ENCODE results near the gene KIZ. TPM values are rescaled to one million over a fixed set of nuclear protein-coding genes. Genes with fewer than 3 reads are reported as not detected.

KIZ gene
- total RNA-seq, 1 donor from 2014 or later: 9.3 TPM

GRCh38 chr20:21175433-21175832 is 49.6 kb downstream of the KIZ start:
- H3K9me3 Mint-ChIP-seq: peaks cover 17% of the 10 kb centered on the region
- no peaks in the 10 kb centered on the region for H3K27me3 Mint-ChIP-seq (ENCODE audit: insufficient read depth)
- H3K27ac Mint-ChIP-seq: no peak overlapping the region
- DNase-seq (ENCODE audit: low spot score): no peak
- intact Hi-C loops (cut with micrococcal nuclease): no loop called here
- peaks cover 5% of the 10 kb centered on the region for H3K36me3 Mint-ChIP-seq (ENCODE audit: low read depth)
- no peak overlapping the region for H3K4me3 Mint-ChIP-seq
- peaks cover 7% of the 10 kb centered on the region for H3K4me1 Mint-ChIP-seq (ENCODE audit: low read depth)

GRCh38 chr20:21177767-21178166 is 51.9 kb downstream of the KIZ start:
- peaks cover 2% of the 10 kb centered on the region for H3K36me3 Mint-ChIP-seq (ENCODE audit: low read depth)

GRCh38 chr20:21179757-21180156 is 53.9 kb downstream of the KIZ start:
- Mint-ChIP-seq H3K4me1 (ENCODE audit: low read depth) (peaks cover 7% of the 10 kb centered on the region), H3K9me3 (peaks cover 10% of the 10 kb centered on the region), H3K36me3 (ENCODE audit: low read depth) (no peaks in the 10 kb centered on the region), H3K4me3 (no peak overlapping the region), H3K27ac (no peak overlapping the region), H3K27me3 (ENCODE audit: insufficient read depth) (no peaks in the 10 kb centered on the region)
- DNase-seq (ENCODE audit: low spot score): no peak
- intact Hi-C loops (cut with micrococcal nuclease): no loop called here

More at GRCh38 chr20:21177767-21178166, 51.9 kb downstream of the KIZ start:
- intact Hi-C loops (cut with micrococcal nuclease): no loop called here
- Mint-ChIP-seq H3K9me3 (peaks cover 10% of the 10 kb centered on the region), H3K4me1 (ENCODE audit: low read depth) (peaks cover 7% of the 10 kb centered on the region), H3K27me3 (ENCODE audit: insufficient read depth) (no peaks in the 10 kb centered on the region), H3K27ac (no peak overlapping the region), H3K4me3 (no peak overlapping the region)
- no peak for DNase-seq (ENCODE audit: low spot score)

GRCh38 chr20:21180248-21180647 is 54.4 kb downstream of the KIZ start:
- no peak overlapping the region for H3K4me3 Mint-ChIP-seq
- H3K27ac Mint-ChIP-seq: no peak overlapping the region
- intact Hi-C loops (cut with micrococcal nuclease): no loop called here
- H3K4me1 Mint-ChIP-seq (ENCODE audit: low read depth): peaks cover 5% of the 10 kb centered on the region
- DNase-seq (ENCODE audit: low spot score): no peak
- peaks cover 10% of the 10 kb centered on the region for H3K9me3 Mint-ChIP-seq
- no peaks in the 10 kb centered on the region for H3K27me3 Mint-ChIP-seq (ENCODE audit: insufficient read depth)
- no peaks in the 10 kb centered on the region for H3K36me3 Mint-ChIP-seq (ENCODE audit: low read depth)

GRCh38 chr20:21181028-21181427 is 55.1 kb downstream of the KIZ start:
- Mint-ChIP-seq H3K9me3 (peaks cover 10% of the 10 kb centered on the region), H3K36me3 (ENCODE audit: low read depth) (no peaks in the 10 kb centered on the region), H3K27me3 (ENCODE audit: insufficient read depth) (no peaks in the 10 kb centered on the region), H3K27ac (no peak overlapping the region), H3K4me1 (ENCODE audit: low read depth) (no peaks in the 10 kb centered on the region), H3K4me3 (no peak overlapping the region)
- DNase-seq (ENCODE audit: low spot score): no peak
- intact Hi-C loops (cut with micrococcal nuclease): no loop called here

- intact Hi-C loops (cut with micrococcal nuclease): no loop called here
- DNase-seq (ENCODE audit: low spot score): no peak
- Mint-ChIP-seq H3K4me1 (ENCODE audit: low read depth) (no peaks in the 10 kb centered on the region), H3K4me3 (no peak overlapping the region), H3K9me3 (no peaks in the 10 kb centered on the region), H3K27ac (no peak overlapping the region), H3K36me3 (ENCODE audit: low read depth) (no peaks in the 10 kb centered on the region), H3K27me3 (ENCODE audit: insufficient read depth) (no peaks in the 10 kb centered on the region)
Measured at GRCh38 chr20:21182832-21183563, 57.1 kb downstream of the KIZ start.

GRCh38 chr20:21183722-21184121 is 57.8 kb downstream of the KIZ start:
- no peak overlapping the region for H3K4me3 Mint-ChIP-seq
- no peaks in the 10 kb centered on the region for H3K27me3 Mint-ChIP-seq (ENCODE audit: insufficient read depth)
- no peak for DNase-seq (ENCODE audit: low spot score)
- intact Hi-C loops (cut with micrococcal nuclease): no loop called here
- no peaks in the 10 kb centered on the region for H3K4me1 Mint-ChIP-seq (ENCODE audit: low read depth)
- no peak overlapping the region for H3K27ac Mint-ChIP-seq
- H3K36me3 Mint-ChIP-seq (ENCODE audit: low read depth): no peaks in the 10 kb centered on the region
- H3K9me3 Mint-ChIP-seq: no peaks in the 10 kb centered on the region

- Mint-ChIP-seq H3K9me3 (no peaks in the 10 kb centered on the region), H3K4me3 (no peak overlapping the region)
Measured at GRCh38 chr20:21184819-21185218, 58.9 kb downstream of the KIZ start.

GRCh38 chr20:21185849-21186248 is 60.0 kb downstream of the KIZ start:
- Mint-ChIP-seq H3K36me3 (ENCODE audit: low read depth) (no peaks in the 10 kb centered on the region), H3K27ac (no peak overlapping the region), H3K4me3 (no peak overlapping the region), H3K4me1 (ENCODE audit: low read depth) (no peaks in the 10 kb centered on the region), H3K27me3 (ENCODE audit: insufficient read depth) (no peaks in the 10 kb centered on the region), H3K9me3 (no peaks in the 10 kb centered on the region)
- DNase-seq (ENCODE audit: low spot score): no peak
- intact Hi-C loops (cut with micrococcal nuclease): no loop called here

More at GRCh38 chr20:21184819-21185218, 58.9 kb downstream of the KIZ start:
- no peaks in the 10 kb centered on the region for H3K4me1 Mint-ChIP-seq (ENCODE audit: low read depth)
- DNase-seq (ENCODE audit: low spot score): no peak
- no peak overlapping the region for H3K27ac Mint-ChIP-seq
- no peaks in the 10 kb centered on the region for H3K27me3 Mint-ChIP-seq (ENCODE audit: insufficient read depth)
- intact Hi-C loops (cut with micrococcal nuclease): no loop called here
- H3K36me3 Mint-ChIP-seq (ENCODE audit: low read depth): no peaks in the 10 kb centered on the region

- Mint-ChIP-seq H3K27me3 (ENCODE audit: insufficient read depth) (no peaks in the 10 kb centered on the region), H3K9me3 (no peaks in the 10 kb centered on the region), H3K27ac (no peak overlapping the region), H3K4me1 (ENCODE audit: low read depth) (no peaks in the 10 kb centered on the region), H3K36me3 (ENCODE audit: low read depth) (no peaks in the 10 kb centered on the region), H3K4me3 (no peak overlapping the region)
- intact Hi-C loops (cut with micrococcal nuclease): no loop called here
- no peak for DNase-seq (ENCODE audit: low spot score)
Measured at GRCh38 chr20:21189761-21190523, 64.1 kb downstream of the KIZ start.

GRCh38 chr20:21190869-21191268 is 65.0 kb downstream of the KIZ start:
- Mint-ChIP-seq H3K36me3 (ENCODE audit: low read depth) (no peaks in the 10 kb centered on the region), H3K4me3 (no peak overlapping the region), H3K9me3 (no peaks in the 10 kb centered on the region), H3K27ac (no peak overlapping the region), H3K27me3 (ENCODE audit: insufficient read depth) (no peaks in the 10 kb centered on the region), H3K4me1 (ENCODE audit: low read depth) (no peaks in the 10 kb centered on the region)
- DNase-seq (ENCODE audit: low spot score): no peak
- intact Hi-C loops (cut with micrococcal nuclease): no loop called here

GRCh38 chr20:21191839-21192238 is 66.0 kb downstream of the KIZ start:
- DNase-seq (ENCODE audit: low spot score): no peak
- Mint-ChIP-seq H3K9me3 (no peaks in the 10 kb centered on the region), H3K4me1 (ENCODE audit: low read depth) (no peaks in the 10 kb centered on the region), H3K4me3 (no peak overlapping the region), H3K36me3 (ENCODE audit: low read depth) (no peaks in the 10 kb centered on the region), H3K27ac (no peak overlapping the region), H3K27me3 (ENCODE audit: insufficient read depth) (no peaks in the 10 kb centered on the region)
- intact Hi-C loops (cut with micrococcal nuclease): no loop called here

- H3K36me3 Mint-ChIP-seq (ENCODE audit: low read depth): peaks cover 2% of the 10 kb centered on the region
- no peak overlapping the region for H3K27ac Mint-ChIP-seq
Measured at GRCh38 chr20:21202259-21202658, 76.4 kb downstream of the KIZ start.

More at GRCh38 chr20:21202259-21202658, 76.4 kb downstream of the KIZ start:
- Mint-ChIP-seq H3K4me3 (no peak overlapping the region), H3K27me3 (ENCODE audit: insufficient read depth) (peaks cover 4% of the 10 kb centered on the region), H3K9me3 (no peaks in the 10 kb centered on the region), H3K4me1 (ENCODE audit: low read depth) (no peaks in the 10 kb centered on the region)
- intact Hi-C loops (cut with micrococcal nuclease): no loop called here
- DNase-seq (ENCODE audit: low spot score): no peak

Measured in activated T-helper 1 cell treated with anti-CD3 and anti-CD28 coated beads, Interleukin-12 subunit alpha, Interleukin-12 subunit beta, Interleukin-2, Interleukin-4 antibody, amounts not matched to agents 30 ng/mL and 10 ng/mL and 1 ng/mL, durations not matched to agents 14 hours and 24 hours and 36 hours (primary cell).